Activated T-cell treated with anti-CD3 and anti-CD28 coated beads for 48 hours (primary cell): Measurements from ENCODE around the gene PFKFB3.
"Not testable (repeated sequence)": the region's sequence is repeated elsewhere in the genome, so short reads cannot be mapped to it uniquely, and the experiment has no call there.

Source experiments
- DNase-seq: peaks from one replicate; pipeline ENCODE4 v3.0.0-alpha.2; 2020; ENCODE audit warnings: low read depth

The PFKFB3 gene

GRCh38 chr10:6236349-6237198, 33.8 kb downstream of the PFKFB3 start:
- DNase-seq, result no peak

GRCh38 chr10:6237199-6237530, 34.4 kb downstream of the PFKFB3 start:
- DNase-seq, result no peak

DNA sequence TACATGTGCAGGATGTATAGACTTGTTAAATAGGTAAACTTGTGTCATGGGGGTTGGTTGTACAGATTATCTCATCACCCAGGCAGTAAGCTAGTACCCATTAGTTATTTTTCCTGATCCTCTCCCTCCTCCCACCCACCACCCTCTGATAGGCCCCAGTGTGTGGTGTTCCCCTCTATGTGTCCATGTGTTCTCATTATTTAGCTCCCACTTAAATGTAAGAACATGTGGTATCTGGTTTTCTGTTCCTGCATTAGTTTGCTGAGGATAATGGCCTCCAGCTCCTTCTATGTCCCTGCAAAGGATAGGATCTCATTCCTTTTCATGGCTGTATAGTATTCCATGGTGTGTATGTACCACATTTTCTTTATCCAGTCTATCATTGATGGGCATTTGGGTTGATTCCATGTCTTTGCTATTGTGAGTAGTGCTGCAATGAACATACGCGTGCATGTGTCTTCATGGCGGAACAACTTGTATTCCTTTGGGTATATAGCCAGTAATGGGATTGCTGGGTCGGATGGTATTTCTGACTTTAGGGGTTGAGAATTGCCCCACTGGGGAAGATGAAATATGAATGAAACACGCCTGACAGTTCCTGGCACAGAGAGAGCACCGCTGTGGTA, 36.0 kb downstream of the PFKFB3 start:
- DNase-seq, result not testable (repeated sequence)

DNA sequence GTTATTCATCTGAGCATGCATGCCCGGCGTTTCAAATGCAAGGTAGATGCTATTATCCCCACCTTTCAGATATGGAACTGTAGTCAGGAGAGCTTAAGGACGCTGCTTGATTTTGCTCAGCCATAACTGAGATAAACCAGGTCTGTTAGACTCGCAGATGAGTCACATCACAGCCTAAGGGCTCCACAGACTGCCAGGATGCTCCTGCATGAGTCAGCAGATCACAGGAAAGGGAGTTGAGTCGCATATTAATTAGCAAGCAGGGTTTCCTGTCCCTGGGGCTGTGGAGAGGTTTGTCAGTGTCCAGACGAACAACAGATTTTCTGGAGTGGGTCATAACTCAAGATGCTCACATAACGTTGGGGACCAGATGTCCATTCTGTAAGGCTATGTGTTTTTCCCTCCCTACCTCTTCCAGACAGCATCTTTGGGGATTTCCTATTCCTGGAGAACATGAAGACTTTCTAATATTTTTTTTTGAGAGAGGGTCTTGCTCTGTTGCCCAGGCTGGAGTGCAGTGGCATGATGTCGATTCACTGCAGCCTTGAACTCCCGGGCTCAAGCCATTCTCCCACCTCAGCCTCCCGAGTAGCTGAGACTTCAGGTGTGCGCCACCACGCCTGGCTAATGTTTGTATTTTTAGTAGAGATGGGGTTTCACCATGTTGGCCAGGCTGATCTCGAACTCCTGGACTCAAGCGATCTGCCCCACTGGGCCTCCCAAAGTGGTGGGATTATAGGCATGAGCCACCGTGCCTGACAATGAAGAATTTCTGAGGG, 36.7 kb downstream of the PFKFB3 start:
- peak; percentile 46 for DNase-seq

DNA sequence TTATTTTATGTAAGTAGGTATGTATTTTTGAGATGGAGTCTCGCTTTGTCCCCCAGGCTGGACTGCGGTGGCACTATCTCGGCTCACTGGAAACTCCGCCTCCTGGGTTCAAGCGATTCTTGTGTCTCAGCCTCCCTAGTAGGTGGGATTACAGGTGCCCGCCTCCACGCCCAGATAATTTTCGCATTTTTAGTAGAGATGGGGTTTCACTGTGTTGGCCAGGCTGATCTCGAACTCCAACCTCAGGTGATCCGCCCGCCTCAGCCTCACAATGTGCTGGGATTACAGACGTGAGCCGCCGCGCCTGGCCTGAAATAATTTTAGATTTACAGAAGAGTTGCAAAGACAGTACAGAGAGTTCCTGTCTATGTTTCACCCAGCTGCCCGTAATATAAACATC, 37.5 kb downstream of the PFKFB3 start:
- no peak for DNase-seq

- no peak for DNase-seq
Observed at GRCh38 chr10:6242089-6242488, 39.4 kb downstream of the PFKFB3 start.

- DNase-seq, result no peak
Observed at GRCh38 chr10:6244510-6244909, 41.8 kb downstream of the PFKFB3 start.

DNA sequence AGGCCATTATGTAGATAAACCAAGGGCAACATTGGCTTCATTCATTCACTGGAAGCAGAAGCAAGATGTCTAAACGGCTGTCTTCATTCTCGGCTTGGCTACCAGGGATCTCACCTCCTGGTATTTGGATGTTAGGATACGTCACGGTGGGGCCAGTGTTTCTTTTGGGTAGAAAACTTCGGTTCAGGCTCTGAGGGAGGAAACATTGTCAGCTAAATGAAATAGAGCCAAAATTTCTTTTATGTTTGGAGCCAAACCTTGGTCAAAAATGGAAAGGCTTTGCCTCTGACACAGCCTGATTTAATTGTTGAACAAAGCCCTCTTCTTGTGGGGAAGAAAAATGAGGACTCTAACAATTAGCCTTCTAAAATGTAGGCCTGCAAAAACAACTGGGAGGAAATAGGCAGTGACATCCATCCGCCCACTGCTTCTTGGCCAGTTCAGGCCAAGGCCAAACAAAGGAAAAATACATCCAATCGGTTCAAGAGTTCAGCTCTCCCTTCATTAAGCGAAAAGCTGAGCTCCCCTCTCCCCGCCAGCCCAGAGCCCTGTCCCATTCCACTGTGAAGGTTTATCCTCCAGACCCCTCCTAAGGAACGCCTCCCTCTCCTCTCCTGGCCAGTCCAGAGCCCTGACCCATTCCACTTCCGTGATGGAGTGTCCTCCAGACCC, 44.4 kb downstream of the PFKFB3 start:
- DNase-seq, result no peak

DNA sequence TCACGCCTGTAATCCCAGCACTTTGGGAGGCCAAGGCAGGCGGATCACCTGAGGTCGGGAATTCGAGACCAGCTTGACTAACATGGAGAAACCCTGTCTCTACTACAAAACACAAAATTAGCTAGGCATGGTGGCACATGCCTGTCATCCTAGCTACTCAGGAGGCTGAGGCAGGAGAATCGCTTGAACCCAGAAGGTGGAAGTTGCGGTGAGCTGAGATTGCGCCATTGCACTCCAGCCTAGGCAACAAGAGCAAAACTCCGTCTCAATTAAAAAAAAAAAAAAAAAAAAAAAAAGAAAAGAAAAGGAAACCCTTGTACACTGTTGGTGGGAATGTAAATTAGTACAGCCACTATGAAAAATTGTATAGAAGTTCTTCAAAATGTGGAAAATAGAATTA, 46.2 kb downstream of the PFKFB3 start:
- DNase-seq, result not testable (repeated sequence)

GRCh38 chr10:6249698-6250097, 47.0 kb downstream of the PFKFB3 start:
- DNase-seq, result no peak

DNA sequence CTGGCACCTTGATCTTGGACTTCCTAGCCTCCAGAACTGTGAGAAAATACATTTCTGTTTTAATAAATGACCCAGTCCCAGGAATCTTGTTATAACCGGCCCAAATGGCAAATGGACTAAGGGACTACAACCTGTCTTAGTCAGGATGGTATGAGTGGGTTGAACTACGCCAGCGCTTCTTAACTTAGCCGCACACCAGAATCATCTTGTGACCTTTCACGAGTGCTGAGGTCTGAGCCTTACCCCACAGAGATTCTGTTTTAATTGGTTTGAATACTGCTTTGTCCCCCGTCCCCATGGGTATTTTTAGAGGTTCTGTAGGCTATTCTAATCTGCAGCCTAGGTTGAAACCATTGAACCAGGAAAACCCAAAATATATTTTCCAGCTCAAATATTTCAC, 48.0 kb downstream of the PFKFB3 start:
- DNase-seq, result no peak

- DNase-seq, result no peak
Observed at GRCh38 chr10:6254201-6254600, 51.5 kb downstream of the PFKFB3 start.

- DNase-seq, result no peak
Observed at GRCh38 chr10:6255548-6256061, 52.9 kb downstream of the PFKFB3 start.

DNA sequence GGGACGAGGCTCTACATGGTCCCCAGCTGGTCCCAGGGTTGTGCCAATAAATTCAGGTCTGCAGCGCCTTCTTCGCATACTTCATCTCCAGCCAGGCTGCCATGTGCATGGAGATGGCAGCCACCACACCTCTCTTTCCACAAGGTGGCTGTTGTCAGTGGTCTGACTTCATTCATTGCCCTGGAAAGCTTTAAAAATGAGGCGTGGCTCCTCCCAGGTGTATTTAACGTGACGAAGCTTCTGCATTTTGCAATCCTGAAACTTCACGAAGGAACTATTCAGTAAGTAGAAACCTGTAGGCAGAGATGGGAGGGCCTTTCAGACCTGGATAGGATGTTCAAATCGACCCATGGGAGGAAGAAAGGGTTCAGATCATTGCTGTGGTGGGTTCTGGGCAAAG, 53.7 kb downstream of the PFKFB3 start:
- no peak for DNase-seq

DNA sequence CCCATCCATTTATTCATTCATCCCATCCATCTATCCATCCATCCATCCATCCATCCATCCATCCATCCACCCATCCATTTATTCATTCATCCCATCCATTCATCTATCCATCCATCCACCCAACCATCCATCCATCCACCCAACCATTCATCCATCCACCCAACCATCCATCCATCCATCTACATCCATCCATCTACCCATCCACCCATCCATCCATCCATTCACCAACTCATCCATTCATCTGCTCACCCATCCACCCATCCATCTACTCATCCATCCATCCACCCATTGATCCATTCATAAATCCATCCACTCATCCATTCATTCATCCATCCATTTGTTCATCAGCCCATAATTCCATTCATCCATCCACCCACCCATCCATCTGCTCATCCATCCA, 56.4 kb downstream of the PFKFB3 start:
- no peak for DNase-seq

GRCh38 chr10:6260843-6261242, 58.1 kb downstream of the PFKFB3 start:
- no peak for DNase-seq

GRCh38 chr10:6267941-6268340, 65.2 kb downstream of the PFKFB3 start:
- no peak for DNase-seq

DNA sequence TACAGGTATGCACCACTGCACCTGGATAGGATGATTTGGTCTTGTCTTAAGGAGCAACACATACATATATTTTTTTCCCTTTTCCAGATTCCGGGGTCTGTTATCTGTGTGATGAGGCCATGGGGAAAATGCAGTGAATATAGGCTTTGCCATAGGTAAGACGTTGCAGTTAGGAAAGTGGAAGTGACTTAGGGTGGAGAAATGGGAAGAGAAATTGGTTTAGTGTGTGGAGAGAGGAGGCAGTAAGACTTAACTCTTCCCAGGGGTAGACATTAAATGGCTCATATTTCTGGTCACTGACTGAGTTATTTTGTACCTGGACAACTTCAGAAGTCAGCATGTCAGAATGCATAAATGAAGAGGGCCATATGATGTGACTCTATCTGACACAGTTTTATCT, 66.7 kb downstream of the PFKFB3 start:
- no peak for DNase-seq

- peak; percentile 68 for DNase-seq
Observed at GRCh38 chr10:6269953-6270867, 67.5 kb downstream of the PFKFB3 start.

DNA sequence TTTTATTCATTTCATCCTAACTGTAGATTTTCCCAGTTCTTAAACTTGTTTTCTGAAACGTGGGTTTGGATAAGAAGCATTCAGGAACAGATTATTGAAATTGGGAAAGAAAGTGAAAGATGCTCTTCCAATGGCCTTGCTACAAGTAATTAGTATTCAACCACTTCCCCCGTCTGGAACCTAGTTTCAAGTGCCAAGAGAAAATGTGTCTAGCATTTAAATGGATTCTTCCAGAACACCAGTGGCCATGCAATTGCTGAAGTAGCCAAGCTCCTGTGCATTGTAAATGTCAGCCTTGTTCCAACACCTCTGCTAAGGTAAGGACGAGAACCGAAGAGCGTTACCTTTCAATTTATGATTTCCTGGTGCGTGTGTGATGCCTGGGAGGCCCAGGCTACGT, 68.2 kb downstream of the PFKFB3 start:
- no peak for DNase-seq

DNA sequence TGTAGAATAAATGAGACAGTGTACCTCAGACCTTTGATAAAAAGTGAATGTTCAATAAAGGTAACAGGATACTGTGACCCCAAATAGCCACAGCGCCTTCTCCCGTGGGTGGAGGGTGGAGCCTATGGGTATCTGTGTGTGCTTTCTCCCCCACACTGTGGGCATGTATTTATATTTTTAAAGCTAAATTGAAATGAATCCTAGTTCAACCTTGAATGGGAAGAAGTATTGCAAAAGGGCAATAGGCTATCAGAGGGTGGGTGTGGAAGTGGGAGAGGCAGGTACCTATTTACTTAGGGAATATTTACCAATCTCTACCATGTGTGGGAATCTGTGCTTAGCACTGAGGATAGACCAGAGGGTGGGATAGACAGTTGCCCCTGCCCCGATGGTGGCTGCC, 68.9 kb downstream of the PFKFB3 start:
- no peak for DNase-seq
